K562 (cell line): ENCODE data around the gene HEBP2. TPM values are rescaled to one million over a fixed set of nuclear protein-coding genes. Genes with fewer than 3 reads are reported as not detected.

ENCODE experiments used
- ATAC-seq: fragments of 200-7000 bp; cut with Tn5 transposase; 3 replicates; pipeline ENCODE4 v1.9.1; 2020; ENCODE audit warnings: moderate library complexity
- BruUV-seq: library from RNA; stranded (reverse); fragments of 400-500 nt; replicated peaks from 2 replicates; lab custom pipeline; 2021; lab: Mats Ljungman, UMichigan
- CTCF ChIA-PET: fragments of 300-600 bp; formaldehyde crosslinking; extraction: SDS; loops from one replicate; lab custom pipeline; 2021; ENCODE audit warnings: low intra/inter-chr PET ratio; lab: Yijun Ruan, JAX
- POLR2A ChIA-PET: fragments of 300-600, 350-650 bp; sonication (Branson Sonifier 250); formaldehyde crosslinking; extraction: SDS; loops from one replicate; lab custom pipeline; 2021; ENCODE audit warnings: antibody characterized with exemption, inconsistent platforms; lab: Yijun Ruan, JAX
- DNase-seq, 4 experiments: peaks; one replicate each; pipeline versions ENCODE4 v3.0.0 to v3.0.0-alpha.2; 2011 to 2018; ENCODE audit warnings: low spot score in 3 of 4, mixed read lengths in 3 of 4; ENCODE audit errors: extremely low read depth in 1 of 4
- FAIRE-seq: peaks from 2 replicates; lab custom pipeline; 2011; peaks lifted over from hg19 to GRCh38; lab: Jason Lieb, UNC
- H2AFZ ChIP-seq: 2 replicates; pipeline ENCODE4 v1.6.0; 2011; ENCODE audit warnings: low read depth, low read length, control low read depth, inconsistent platforms
- H3K27ac ChIP-seq: fragments of 200-600 bp; 3 replicates; pipeline ENCODE4 v1.8.0; 2011; ENCODE audit warnings: low read depth, mild to moderate bottlenecking, control low read depth, inconsistent platforms, low read length, moderate library complexity, mixed read lengths; ENCODE audit errors: extremely low read depth
- H3K27me3 ChIP-seq, 2 experiments: fragments of 300-600 bp in 1 of 2; 2 replicates in 1 of 2; 3 replicates in 1 of 2; pipeline versions ENCODE4 v1.6.0 to v1.8.0; 2011; ENCODE audit warnings: inconsistent platforms in 2 of 2, low read length in 2 of 2, mild to moderate bottlenecking in 1 of 2, mixed read lengths in 1 of 2, moderate library complexity in 1 of 2; ENCODE audit not compliant: control insufficient read depth in 2 of 2, insufficient read depth in 2 of 2
- H3K36me3 ChIP-seq: fragments of 300-600 bp; 3 replicates; pipeline ENCODE4 v1.8.0; 2011; ENCODE audit warnings: mild to moderate bottlenecking, low read length, inconsistent platforms; ENCODE audit not compliant: control insufficient read depth, insufficient read depth
- H3K4me1 ChIP-seq, 2 experiments: fragments of 200-600 bp in 1 of 2; replicated peaks in 1 of 2; 2 replicates in 1 of 2; 3 replicates in 1 of 2; pipeline versions ENCODE4 v1.5.1 to v1.8.0; 2011; ENCODE audit warnings: inconsistent platforms in 2 of 2, low read length in 2 of 2, mild to moderate bottlenecking in 1 of 2, mixed read lengths in 1 of 2, moderate library complexity in 1 of 2; ENCODE audit not compliant: control insufficient read depth in 2 of 2, insufficient read depth in 2 of 2
- H3K4me2 ChIP-seq: 2 replicates; pipeline ENCODE4 v1.6.1; 2011; ENCODE audit warnings: low read length, control low read depth, inconsistent platforms, mixed read lengths; ENCODE audit not compliant: insufficient read depth
- H3K4me3 ChIP-seq: fragments of 200-600 bp; sonication (generic), shearing (Covaris generic); 2 replicates; pipeline ENCODE4 v1.5.1; 2016; ENCODE audit warnings: control low read depth, inconsistent platforms
- H3K79me2 ChIP-seq: fragments of 200-600 bp; 3 replicates; pipeline ENCODE4 v1.8.0; 2011; ENCODE audit warnings: low read length, inconsistent platforms; ENCODE audit not compliant: control insufficient read depth, insufficient read depth
- H3K9ac ChIP-seq, 2 experiments: 2 replicates each; pipeline versions ENCODE4 v1.6.0 to v1.6.1; 2011; ENCODE audit warnings: low read depth in 2 of 2, low read length in 2 of 2, control low read depth in 1 of 2, inconsistent platforms in 1 of 2, mild to moderate bottlenecking in 1 of 2, mixed read lengths in 1 of 2; ENCODE audit not compliant: insufficient read depth in 1 of 2
- H3K9me1 ChIP-seq: one replicate; pipeline ENCODE4 v1.6.0; 2011; ENCODE audit warnings: inconsistent platforms, mild to moderate bottlenecking, low read length, moderate library complexity; ENCODE audit not compliant: control insufficient read depth, insufficient read depth
- H3K9me3 ChIP-seq: replicated peaks from 2 replicates; pipeline ENCODE4 v1.5.1; 2011; ENCODE audit warnings: low read depth, low read length, inconsistent platforms; ENCODE audit not compliant: control insufficient read depth, insufficient read depth
- H4K20me1 ChIP-seq: replicated peaks from 2 replicates; pipeline ENCODE4 v1.6.1; 2011; ENCODE audit warnings: low read length, inconsistent platforms, mixed read lengths; ENCODE audit not compliant: control insufficient read depth, insufficient read depth
- CHD2 ChIP-seq: IDR thresholded peaks from 2 replicates; pipeline ENCODE4 v1.6.1; 2011; ENCODE audit warnings: low read depth, low read length
- EP400 ChIP-seq: fragments of 450-650 bp; IDR thresholded peaks from 2 replicates; pipeline ENCODE4 v1.6.1; 2017; ENCODE audit warnings: antibody characterized with exemption, mild to moderate bottlenecking, moderate library complexity
- FOXA3 ChIP-seq, 2 experiments: fragments of 450-650 bp in 1 of 2; sonication (generic) in 1 of 2; formaldehyde crosslinking; IDR thresholded peaks in 1 of 2; conservative IDR thresholded peaks in 1 of 2; 2 replicates each; pipeline versions ENCODE4 v1.4.0 to v1.8.0; 2020 to 2022; ENCODE audit warnings: mild to moderate bottlenecking in 2 of 2, missing genetic modification reagents in 1 of 2
- HDGF ChIP-seq: fragments of 450-650 bp; IDR thresholded peaks from 2 replicates; pipeline ENCODE4 v1.6.1; 2016
- NEUROD1 ChIP-seq: fragments of 150-350 bp; IDR thresholded peaks from 2 replicates; pipeline ENCODE4 v1.6.1; 2014; ENCODE audit warnings: borderline replicate concordance, low read length, low read depth; ENCODE audit not compliant: partially characterized antibody
- NRF1 ChIP-seq, 2 experiments: fragments of 450-650 bp; IDR thresholded peaks in 1 of 2; conservative IDR thresholded peaks in 1 of 2; 2 replicates each; pipeline ENCODE4 v1.6.1; 2014; ENCODE audit warnings: mild to moderate bottlenecking in 2 of 2
- RUNX1 ChIP-seq: sonication (generic); IDR thresholded peaks from 2 replicates; pipeline ENCODE4 v1.6.1; 2016; ENCODE audit warnings: antibody characterized with exemption, low read depth
- TRIM28 ChIP-seq: fragments of 450-650 bp; IDR thresholded peaks from 2 replicates; pipeline ENCODE4 v1.6.1; 2017
- ZC3H8 ChIP-seq: fragments of 450-650 bp; IDR thresholded peaks from 2 replicates; pipeline ENCODE4 v1.6.1; 2017
- ZNF146 ChIP-seq: IDR thresholded peaks from one replicate; pipeline ENCODE4 v1.6.1; 2018; ENCODE audit warnings: missing compliant biosample characterization; ENCODE audit not compliant: unreplicated experiment
- ZNF316 ChIP-seq: fragments of 450-650 bp; IDR thresholded peaks from 2 replicates; pipeline ENCODE4 v1.6.1; 2016
- ZNF696 ChIP-seq: fragments of 250-450 bp; sonication (Bioruptor Pico); conservative IDR thresholded peaks from 2 replicates; pipeline ENCODE4 v1.4.0; 2020; ENCODE audit warnings: mild to moderate bottlenecking, moderate library complexity
- ZSCAN32 ChIP-seq: fragments of 450-650 bp; formaldehyde crosslinking; IDR thresholded peaks from 2 replicates; pipeline ENCODE4 v1.4.0; 2020; ENCODE audit warnings: mild to moderate bottlenecking, moderate library complexity
- WGBS: fragments of 100-300 bp; shearing (Covaris generic); methylation state at CpG from one replicate; pipeline ENCODE4 v1.1.6; 2016; ENCODE audit warnings: low coverage, mixed read lengths; ENCODE audit not compliant: insufficient coverage; ENCODE audit errors: missing lambda C conversion rate; 5-methylcytosine and 5-hydroxymethylcytosine counted together
- in situ Hi-C: fragments of 300-500 bp; cut with MboI; formaldehyde crosslinking; loops from 4 replicates; pipeline ENCODE4 v1.15.0; 2018; ENCODE audit warnings: inconsistent platforms, mixed read lengths
- intact Hi-C: fragments of 100-400 bp; cut with micrococcal nuclease; formaldehyde crosslinking; loops from 2 replicates; pipeline ENCODE4 v1.14.2; 2022
- polyA plus RNA-seq, 8 experiments: library from polyadenylated mRNA; depleted of rRNA in 4 of 8; stranded (reverse) in 5 of 8; unstranded in 3 of 8; fragments of >200 nt; fragmentation: Nextera tagmentation in 2 of 8; fragmentation: Illumina TruSeq in 1 of 8; extraction: Ambion mirVana in 2 of 8; extraction: Trizol in 1 of 8; gene quantifications; 2 replicates each; pipeline versions ENCODE4 v1.2.1 to v1.2.3, GENCODE V29; 2011 to 2014; ENCODE audit warnings: inconsistent platforms in 1 of 8, missing spikeins in 1 of 8
- total RNA-seq, 7 experiments: library from RNA; depleted of rRNA in 6 of 7; stranded (reverse); fragments of >200 nt in 6 of 7; fragmentation: Illumina TruSeq in 2 of 7; extraction: Trizol in 2 of 7; gene quantifications; 2 replicates each; pipeline versions ENCODE4 v1.2.1 to v1.2.3, GENCODE V29; 2011 to 2021; ENCODE audit warnings: low replicate concordance in 1 of 7
- TF ChIP-seq, protein P1 (sequence below), 2 experiments: fragments of 450-650 bp; formaldehyde crosslinking in 1 of 2; IDR thresholded peaks; 2 replicates each; pipeline versions ENCODE4 v1.4.0 to v1.6.1; 2014 to 2020; ENCODE audit warnings: mild to moderate bottlenecking in 2 of 2, borderline replicate concordance in 1 of 2, low read depth in 1 of 2

HEBP2 gene
- total and polyA plus RNA-seq, 9 of the 15 experiments (the other 6 are each of a cell fraction or from before 2014, with no cell fraction given), result 8.5 to 63.7 (median 36.9) TPM

DNA sequence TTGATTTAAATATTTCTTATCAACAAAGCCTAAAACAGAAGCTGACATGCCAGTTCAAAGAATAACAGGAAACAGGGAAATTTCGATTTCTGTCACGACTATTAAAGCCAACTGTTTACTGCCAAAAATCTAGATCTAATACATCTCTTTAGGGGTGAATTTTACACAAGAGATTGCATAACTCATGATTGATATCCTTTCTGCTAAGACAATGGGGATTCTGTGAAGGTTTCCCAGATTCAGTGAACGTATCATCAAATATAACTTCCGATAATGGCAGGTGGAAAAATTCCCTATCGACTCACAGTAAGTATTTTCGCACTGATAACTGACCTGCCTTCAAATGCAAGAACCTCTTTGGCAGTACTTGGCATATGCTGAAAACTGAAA lies 52.4 kb downstream of the HEBP2 start:
- ATAC-seq, result no peak
- Histone ChIP-seq H3K4me2 (no peak overlapping the region), H4K20me1 (no peaks in the 10 kb centered on the region), H3K9me3 (no peaks in the 10 kb centered on the region), H3K9me1 (no peaks in the 10 kb centered on the region)
- in situ Hi-C loops, result no loop called here
- TF ChIP-seq ZNF146 (CRISPR knock-in tag), result no peak
- TF ChIP-seq, protein P1, sequence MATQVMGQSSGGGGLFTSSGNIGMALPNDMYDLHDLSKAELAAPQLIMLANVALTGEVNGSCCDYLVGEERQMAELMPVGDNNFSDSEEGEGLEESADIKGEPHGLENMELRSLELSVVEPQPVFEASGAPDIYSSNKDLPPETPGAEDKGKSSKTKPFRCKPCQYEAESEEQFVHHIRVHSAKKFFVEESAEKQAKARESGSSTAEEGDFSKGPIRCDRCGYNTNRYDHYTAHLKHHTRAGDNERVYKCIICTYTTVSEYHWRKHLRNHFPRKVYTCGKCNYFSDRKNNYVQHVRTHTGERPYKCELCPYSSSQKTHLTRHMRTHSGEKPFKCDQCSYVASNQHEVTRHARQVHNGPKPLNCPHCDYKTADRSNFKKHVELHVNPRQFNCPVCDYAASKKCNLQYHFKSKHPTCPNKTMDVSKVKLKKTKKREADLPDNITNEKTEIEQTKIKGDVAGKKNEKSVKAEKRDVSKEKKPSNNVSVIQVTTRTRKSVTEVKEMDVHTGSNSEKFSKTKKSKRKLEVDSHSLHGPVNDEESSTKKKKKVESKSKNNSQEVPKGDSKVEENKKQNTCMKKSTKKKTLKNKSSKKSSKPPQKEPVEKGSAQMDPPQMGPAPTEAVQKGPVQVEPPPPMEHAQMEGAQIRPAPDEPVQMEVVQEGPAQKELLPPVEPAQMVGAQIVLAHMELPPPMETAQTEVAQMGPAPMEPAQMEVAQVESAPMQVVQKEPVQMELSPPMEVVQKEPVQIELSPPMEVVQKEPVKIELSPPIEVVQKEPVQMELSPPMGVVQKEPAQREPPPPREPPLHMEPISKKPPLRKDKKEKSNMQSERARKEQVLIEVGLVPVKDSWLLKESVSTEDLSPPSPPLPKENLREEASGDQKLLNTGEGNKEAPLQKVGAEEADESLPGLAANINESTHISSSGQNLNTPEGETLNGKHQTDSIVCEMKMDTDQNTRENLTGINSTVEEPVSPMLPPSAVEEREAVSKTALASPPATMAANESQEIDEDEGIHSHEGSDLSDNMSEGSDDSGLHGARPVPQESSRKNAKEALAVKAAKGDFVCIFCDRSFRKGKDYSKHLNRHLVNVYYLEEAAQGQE (IDR thresholded peaks at IDR 0.05; ENCODE audit: borderline replicate concordance), result no peak
- TF ChIP-seq, protein P1 (CRISPR knock-in tag; IDR thresholded peaks at IDR 0.05; ENCODE audit: low read depth), result no peak
- TF ChIP-seq NRF1 (conservative IDR thresholded peaks at IDR 0.05 in 1 of 2, IDR thresholded peaks at IDR 0.05 in 1 of 2), result no peak
- TF ChIP-seq HDGF, result no peak
- no peak for TF ChIP-seq ZC3H8
- no peak for TF ChIP-seq ZNF696
- no peak for TF ChIP-seq CHD2
- TF ChIP-seq EP400, result no peak
- no peak for TF ChIP-seq NEUROD1
- no peak for TF ChIP-seq ZNF316
- no peak for TF ChIP-seq RUNX1
- no peak for TF ChIP-seq TRIM28
- no peak for TF ChIP-seq ZSCAN32 (CRISPR knock-in tag)
- TF ChIP-seq FOXA3 (CRISPR knock-in tag; conservative IDR thresholded peaks at IDR 0.05 in 1 of 2, IDR thresholded peaks at IDR 0.05 in 1 of 2), result no peak
- TF ChIP-seq, all 486 proteins: peak for 0
- no peaks in the 10 kb centered on the region for H3K4me1 ChIP-seq
- 3% methylated on average over 6 of the region's 6 CpGs for WGBS
- H3K9ac ChIP-seq, result no peak overlapping the region
- FAIRE-seq, result no peak
- DNase-seq, result no peak
- ChIA-PET CTCF (no interaction called here), POLR2A (interaction anchor here (0.6 kb wide), 1 partner anchor 108 kb away, joined by 3 read pairs; no protein-coding TSS in a partner anchor)
- BruUV-seq, result no TSS peak
- intact Hi-C loops, result no loop called here
- H3K27me3 ChIP-seq, result peaks cover 2 to 7% of the 10 kb centered on the region in 2 experiments; a peak in 3 of 5 replicates
- no peaks in the 10 kb centered on the region for H3K79me2 ChIP-seq
- H2AFZ ChIP-seq, result no peak overlapping the region
- no peak overlapping the region for H3K4me3 ChIP-seq
- no peak overlapping the region for H3K27ac ChIP-seq
- no peaks in the 10 kb centered on the region for H3K36me3 ChIP-seq
